Endothelial cell (in vitro differentiated cells): ENCODE data around the gene RNF6. TPM values are rescaled to one million over a fixed set of nuclear protein-coding genes. Genes with fewer than 3 reads are reported as not detected.

ENCODE experiments used
- DNase-seq: peaks from one replicate; pipeline ENCODE4 v3.0.0; 2021; ENCODE audit warnings: low spot score
- H3K27ac Mint-ChIP-seq: one replicate; pipeline ENCODE4 v1.8.0; 2021; ENCODE audit warnings: mixed read lengths, inconsistent platforms; ENCODE audit not compliant: unreplicated experiment
- H3K27me3 Mint-ChIP-seq: one replicate; pipeline ENCODE4 v1.8.0; 2021; ENCODE audit warnings: mild to moderate bottlenecking, moderate library complexity, mixed read lengths, inconsistent platforms; ENCODE audit not compliant: unreplicated experiment
- H3K36me3 Mint-ChIP-seq: one replicate; pipeline ENCODE4 v1.8.0; 2021; ENCODE audit warnings: mild to moderate bottlenecking, low read depth, mixed read lengths, inconsistent platforms; ENCODE audit not compliant: unreplicated experiment
- H3K4me1 Mint-ChIP-seq: one replicate; pipeline ENCODE4 v1.8.0; 2021; ENCODE audit warnings: mild to moderate bottlenecking, mixed read lengths, inconsistent platforms; ENCODE audit not compliant: unreplicated experiment
- H3K4me3 Mint-ChIP-seq: one replicate; pipeline ENCODE4 v1.8.0; 2021; ENCODE audit warnings: mild to moderate bottlenecking, mixed read lengths, inconsistent platforms; ENCODE audit not compliant: unreplicated experiment
- H3K9me3 Mint-ChIP-seq: one replicate; pipeline ENCODE4 v1.8.0; 2021; ENCODE audit warnings: mixed read lengths, inconsistent platforms; ENCODE audit not compliant: unreplicated experiment
- CTCF ChIP-seq: fragments of 200-600 bp; sonication (generic); IDR thresholded peaks from one replicate; pipeline ENCODE4 v1.5.0; 2021; ENCODE audit warnings: antibody characterized with exemption; ENCODE audit not compliant: unreplicated experiment
- total RNA-seq: library from RNA; stranded (reverse); fragmentation: NEBNext Ultra II Directional; extraction: Animal tissue kit (Norgen Biotek cat#: 25700); gene quantifications from one replicate; pipeline ENCODE4 v1.2.1, GENCODE V29; 2021; ENCODE audit not compliant: unreplicated experiment

The RNF6 gene
- total RNA-seq, 1 donor from 2014 or later: 20.2 TPM

- no peaks in the 10 kb centered on the region for H3K9me3 Mint-ChIP-seq
- H3K27me3 Mint-ChIP-seq: no peaks in the 10 kb centered on the region
- peaks cover 4% of the 10 kb centered on the region for H3K4me1 Mint-ChIP-seq
- DNase-seq: no peak
- no peak overlapping the region for H3K4me3 Mint-ChIP-seq
- no peak overlapping the region for H3K27ac Mint-ChIP-seq
- no peak for TF ChIP-seq CTCF
- no peaks in the 10 kb centered on the region for H3K36me3 Mint-ChIP-seq
Observed at GRCh38 chr13:26183416-26183815, 38.7 kb downstream of the RNF6 start.

- Mint-ChIP-seq H3K4me3 (no peak overlapping the region), H3K36me3 (no peaks in the 10 kb centered on the region), H3K27ac (no peak overlapping the region), H3K9me3 (no peaks in the 10 kb centered on the region), H3K27me3 (no peaks in the 10 kb centered on the region), H3K4me1 (peaks cover 3% of the 10 kb centered on the region)
- no peak for DNase-seq
- no peak for TF ChIP-seq CTCF
Observed at GRCh38 chr13:26179344-26179743, 42.8 kb downstream of the RNF6 start.

- no peak for DNase-seq
- H3K4me3 Mint-ChIP-seq: no peak overlapping the region
- no peak overlapping the region for H3K27ac Mint-ChIP-seq
- no peaks in the 10 kb centered on the region for H3K9me3 Mint-ChIP-seq
- peaks cover 2% of the 10 kb centered on the region for H3K27me3 Mint-ChIP-seq
- TF ChIP-seq CTCF: no peak
- peaks cover 2% of the 10 kb centered on the region for H3K4me1 Mint-ChIP-seq
- H3K36me3 Mint-ChIP-seq: peaks cover 3% of the 10 kb centered on the region
Observed at GRCh38 chr13:26168835-26169234, 53.3 kb downstream of the RNF6 start.

GRCh38 chr13:26168237-26168814, 53.8 kb downstream of the RNF6 start:
- H3K36me3 Mint-ChIP-seq: peaks cover 3% of the 10 kb centered on the region
- H3K9me3 Mint-ChIP-seq: no peaks in the 10 kb centered on the region
- H3K4me3 Mint-ChIP-seq: no peak overlapping the region
- peaks cover 2% of the 10 kb centered on the region for H3K4me1 Mint-ChIP-seq
- DNase-seq: no peak
- TF ChIP-seq CTCF: no peak
- peaks cover 2% of the 10 kb centered on the region for H3K27me3 Mint-ChIP-seq
- H3K27ac Mint-ChIP-seq: no peak overlapping the region

GRCh38 chr13:26163812-26164211, 58.3 kb downstream of the RNF6 start:
- H3K27ac Mint-ChIP-seq: no peak overlapping the region
- no peak for DNase-seq
- H3K4me1 Mint-ChIP-seq: peaks cover 5% of the 10 kb centered on the region
- H3K9me3 Mint-ChIP-seq: no peaks in the 10 kb centered on the region
- H3K4me3 Mint-ChIP-seq: no peak overlapping the region
- H3K27me3 Mint-ChIP-seq: peaks cover 2% of the 10 kb centered on the region
- H3K36me3 Mint-ChIP-seq: peaks cover 3% of the 10 kb centered on the region
- no peak for TF ChIP-seq CTCF

Other genes starting within 250 kb of the RNF6 start
- gene SHISA2, start 170.3 kb downstream of the RNF6 start, total RNA-seq: 71.5 TPM
- gene CDK8, start 31.8 kb upstream of the RNF6 start, total RNA-seq: 18.1 TPM